ACHN (cell line): ENCODE results near the gene PIGP.
A peak's percentile ranks its signal among the peaks of the same experiment; 100 is the strongest.
"Not testable (repeated sequence)": the region's sequence is repeated elsewhere in the genome, so short reads cannot be mapped to it uniquely, and the experiment has no call there.

Source experiments
- DNase-seq: peaks from one replicate; pipeline ENCODE4 v3.0.0-alpha.2; 2015
- in situ Hi-C: cut with HindIII; loops from 2 replicates; pipeline ENCODE4 v1.10.0; 2017; ENCODE audit warnings: low sequenced_read_pairs, low pct_ligation_motif_present, low pct_unique_long_range_greater_than_20kb

Gene PIGP

DNA sequence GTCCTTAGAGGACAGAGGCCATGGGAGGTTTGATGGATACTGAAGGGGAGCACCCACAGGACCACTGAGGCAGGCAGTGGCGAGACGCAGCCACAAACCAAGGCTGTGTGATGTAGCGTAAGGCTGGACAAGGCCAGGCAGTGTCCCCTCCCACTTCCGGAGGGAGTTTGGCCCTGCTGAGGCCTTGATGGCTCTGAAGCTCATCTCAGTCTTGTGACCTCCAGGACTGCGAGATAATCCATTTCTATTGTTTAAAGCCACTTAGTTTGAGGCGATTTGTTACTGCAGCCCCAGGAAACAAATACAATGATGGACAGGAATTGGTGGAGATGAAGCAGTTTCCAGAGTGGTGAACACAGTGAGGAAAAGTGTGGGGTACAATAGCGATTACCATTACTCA, 15.3 kb downstream of the PIGP start:
- no peak for DNase-seq
- in situ Hi-C loops = no loop called here

DNA sequence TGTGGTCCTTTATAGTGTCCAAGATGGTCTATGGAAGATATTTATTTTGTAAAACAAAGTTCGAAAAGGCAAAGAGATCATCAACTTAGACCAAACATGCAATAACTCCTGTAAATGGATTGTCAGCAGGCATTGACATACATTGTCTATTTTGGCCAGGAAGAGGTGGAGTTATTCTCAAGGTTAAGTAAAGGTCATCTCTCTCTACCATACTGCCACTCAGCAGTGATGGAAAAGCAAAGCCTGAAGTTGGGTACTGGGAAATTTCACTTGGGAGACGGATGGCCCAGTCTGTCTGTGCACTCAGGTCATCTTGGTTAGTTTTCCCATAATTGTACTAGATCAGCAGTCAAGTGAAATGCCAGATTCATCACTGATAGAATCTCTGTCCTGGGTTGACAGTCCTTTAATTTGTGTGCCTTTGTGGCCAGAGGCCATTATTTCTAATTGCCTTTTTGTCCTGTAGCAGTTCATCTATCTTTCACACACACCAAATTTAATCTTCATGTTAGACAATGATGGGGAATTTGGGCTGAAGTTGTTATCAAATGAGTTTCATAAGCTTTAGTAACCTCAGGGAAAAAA, 17.5 kb downstream of the PIGP start:
- no peak for DNase-seq
- in situ Hi-C loops = no loop called here

GRCh38 chr21:37049741-37050140, 23.1 kb downstream of the PIGP start:
- in situ Hi-C loops, DNase-seq: not testable (repeated sequence)

DNA sequence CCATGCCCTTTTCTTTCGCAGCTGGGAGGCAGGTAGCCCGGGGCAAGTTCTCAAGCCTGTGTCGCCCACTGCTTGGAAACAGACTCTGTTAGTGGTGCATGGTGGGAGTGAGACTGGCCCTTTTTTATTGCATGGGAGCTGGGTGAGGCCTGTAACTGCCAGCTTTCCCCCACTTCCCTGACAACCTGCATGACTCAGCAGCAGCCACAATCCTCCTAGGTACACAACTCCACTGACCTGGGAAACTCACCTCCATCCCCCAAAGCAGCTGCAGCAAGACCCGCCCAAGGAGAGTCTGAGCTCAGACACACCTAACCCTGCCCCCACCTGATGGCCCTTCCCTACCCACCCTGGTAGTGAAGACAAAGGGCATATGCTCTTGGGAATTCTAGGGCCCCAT, 25.8 kb downstream of the PIGP start:
- in situ Hi-C loops = no loop called here
- DNase-seq = no peak

DNA sequence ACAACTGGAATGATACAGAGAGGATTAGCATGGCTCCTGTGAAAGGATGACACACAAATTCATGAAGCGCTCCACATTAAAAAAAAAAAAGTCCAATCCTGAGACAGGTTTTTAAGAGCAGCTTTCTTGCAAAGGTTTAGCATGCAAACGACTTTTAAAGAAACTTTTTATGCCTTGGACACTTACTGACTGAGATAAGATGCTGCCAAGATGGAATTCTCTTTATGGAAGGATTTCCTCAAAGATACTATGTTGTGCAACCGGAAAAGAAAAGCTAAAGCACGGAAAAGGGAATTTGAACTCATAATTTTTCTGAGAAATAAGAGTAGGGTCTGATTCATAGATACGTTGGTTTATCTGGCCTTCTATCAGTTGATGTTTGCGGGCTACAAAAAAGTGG, 27.3 kb downstream of the PIGP start:
- no peak for DNase-seq
- in situ Hi-C loops = no loop called here

GRCh38 chr21:37045149-37045548, 27.7 kb downstream of the PIGP start:
- in situ Hi-C loops = no loop called here
- DNase-seq = no peak

GRCh38 chr21:37044643-37045042, 28.2 kb downstream of the PIGP start:
- no peak for DNase-seq
- in situ Hi-C loops = no loop called here

DNA sequence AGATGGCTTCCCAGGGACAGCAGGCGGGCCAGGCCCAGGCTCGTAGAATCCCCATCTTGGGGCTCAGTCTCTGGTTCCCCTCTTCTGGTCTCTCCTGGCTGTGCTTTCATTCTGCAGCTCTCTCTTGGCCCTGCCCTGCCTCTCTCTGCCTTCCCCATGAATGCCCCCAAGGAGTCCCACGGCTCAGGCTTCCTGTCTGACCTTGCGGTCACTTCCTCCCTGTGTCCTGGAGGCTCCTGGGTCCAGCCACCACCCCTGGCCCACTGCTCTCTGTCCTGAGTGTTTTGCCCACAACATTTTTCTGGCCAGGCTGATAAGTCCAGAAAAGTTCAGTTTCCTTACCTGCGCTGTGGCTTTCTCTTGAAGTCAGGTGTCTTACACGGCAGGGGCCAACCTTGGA, 29.1 kb downstream of the PIGP start:
- in situ Hi-C loops = no loop called here
- DNase-seq = no peak

DNA sequence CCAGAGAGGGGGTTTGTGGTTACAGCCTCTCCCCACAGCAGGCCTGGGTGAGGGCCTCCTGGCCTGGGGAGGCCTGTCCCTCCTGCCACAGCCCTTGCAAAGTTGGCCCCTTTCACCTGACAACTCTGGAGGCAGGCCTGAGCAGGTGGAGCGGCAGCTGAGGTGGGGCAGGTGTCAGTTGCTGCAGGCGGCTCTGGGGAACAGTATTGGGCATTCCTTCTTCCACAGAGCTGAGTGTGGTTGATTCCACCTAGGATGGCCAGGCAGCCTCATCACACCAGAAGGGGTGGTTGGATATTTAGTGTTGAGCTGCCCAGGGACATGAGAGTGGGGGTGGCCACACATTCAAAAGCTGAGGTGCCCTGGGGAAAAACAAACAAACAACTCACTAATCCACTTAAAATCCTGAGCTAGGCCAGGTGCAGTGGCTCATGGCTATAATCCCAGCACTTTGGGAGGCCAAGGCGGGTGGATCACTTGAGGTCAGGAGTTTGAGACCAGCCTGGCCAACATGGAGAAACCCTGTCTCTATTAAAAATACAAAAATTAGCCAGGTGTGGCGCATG, 31.1 kb downstream of the PIGP start:
- in situ Hi-C loops = no loop called here
- DNase-seq = no peak

DNA sequence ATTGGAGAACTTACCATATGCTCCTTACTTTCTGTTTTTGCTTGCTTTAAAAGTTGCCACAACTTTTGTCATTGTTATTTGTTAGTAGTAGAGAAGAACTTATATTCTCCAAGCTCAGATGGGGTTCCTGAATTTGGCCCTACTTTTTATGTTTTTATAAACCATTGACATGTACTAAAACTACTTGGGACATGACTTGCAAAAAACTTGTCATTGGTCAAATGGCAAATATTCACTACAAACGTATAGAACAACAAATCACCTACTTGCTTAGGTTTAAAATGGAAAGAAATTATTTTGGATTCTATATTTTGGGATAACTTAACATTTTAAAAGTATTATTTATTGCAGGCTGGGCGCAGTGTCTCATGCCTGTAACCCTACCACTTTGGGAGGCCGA, 32.7 kb downstream of the PIGP start:
- no peak for DNase-seq
- in situ Hi-C loops = no loop called here

- in situ Hi-C loops = no loop called here
- no peak for DNase-seq
Observed at GRCh38 chr21:37039411-37040075, 33.3 kb downstream of the PIGP start.

- DNase-seq = no peak
- in situ Hi-C loops = no loop called here
Observed at GRCh38 chr21:37036177-37036576, 36.7 kb downstream of the PIGP start.

DNA sequence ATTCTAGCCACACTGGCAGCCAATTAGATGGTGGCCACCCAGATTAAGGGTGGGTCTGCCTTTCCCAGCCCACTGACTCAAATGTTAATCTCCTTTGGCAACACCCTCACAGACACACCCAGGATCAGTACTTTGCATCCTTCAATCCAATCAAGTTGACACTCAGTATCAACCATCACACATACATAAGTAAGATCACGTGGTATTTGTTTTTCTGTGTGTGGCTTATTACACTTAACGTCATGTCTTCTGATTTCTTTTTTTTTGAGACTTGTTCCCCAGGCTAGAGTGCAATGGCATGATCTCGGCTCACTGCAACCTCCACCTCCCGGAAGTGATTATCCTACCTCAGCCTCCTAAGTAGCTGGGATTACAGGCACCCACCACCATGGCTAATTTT, 38.5 kb downstream of the PIGP start:
- DNase-seq, in situ Hi-C loops: not testable (repeated sequence)

DNA sequence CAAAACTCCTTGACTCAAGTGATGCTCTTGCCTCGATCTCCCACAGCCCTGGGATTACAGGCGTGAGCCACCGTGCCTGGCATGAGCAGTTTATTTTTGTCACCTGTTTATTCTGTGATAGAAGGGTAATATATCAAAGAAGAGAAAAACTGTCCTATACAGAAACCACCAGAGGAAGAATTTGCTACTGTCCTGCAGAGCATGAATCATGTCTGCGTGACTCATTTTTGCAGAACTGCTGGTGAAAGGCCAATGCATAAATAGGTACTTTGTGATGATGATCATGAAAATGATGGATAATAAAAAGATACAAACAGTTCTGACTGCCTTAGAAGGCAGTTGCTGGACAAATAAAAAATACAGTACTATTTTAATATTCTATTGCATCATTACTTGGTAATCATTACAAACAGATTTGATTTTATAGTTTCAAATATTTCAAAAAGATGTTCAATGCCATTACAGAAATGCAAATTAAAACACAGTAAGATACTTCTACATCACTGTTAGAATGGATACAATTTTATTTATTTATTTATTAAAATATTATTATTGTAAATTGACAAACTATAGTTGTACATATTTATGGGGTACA, 39.9 kb downstream of the PIGP start:
- in situ Hi-C loops = no loop called here

DNA sequence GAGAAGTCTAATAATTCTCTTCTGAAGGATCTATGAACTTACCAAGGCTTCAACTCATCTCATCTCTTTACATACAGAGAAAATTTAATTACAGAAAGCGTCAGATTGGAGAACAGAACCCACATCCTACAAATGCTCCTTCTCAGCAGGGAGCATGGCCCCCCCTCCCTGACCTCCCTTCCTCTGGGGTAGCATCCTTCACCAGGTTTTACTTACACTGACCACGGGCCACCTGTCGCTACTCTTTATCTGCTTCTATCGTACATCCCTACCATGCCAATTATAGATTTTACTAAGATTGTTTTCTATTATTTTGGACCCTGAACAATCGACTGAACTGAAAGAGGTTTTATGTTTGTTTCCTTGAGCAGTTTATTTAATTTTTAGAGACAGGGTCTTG, 40.6 kb downstream of the PIGP start:
- no peak for DNase-seq
- in situ Hi-C loops = no loop called here

More for the DNA sequence above, 39.9 kb downstream of the PIGP start:
- peak; percentile 49 for DNase-seq

DNA sequence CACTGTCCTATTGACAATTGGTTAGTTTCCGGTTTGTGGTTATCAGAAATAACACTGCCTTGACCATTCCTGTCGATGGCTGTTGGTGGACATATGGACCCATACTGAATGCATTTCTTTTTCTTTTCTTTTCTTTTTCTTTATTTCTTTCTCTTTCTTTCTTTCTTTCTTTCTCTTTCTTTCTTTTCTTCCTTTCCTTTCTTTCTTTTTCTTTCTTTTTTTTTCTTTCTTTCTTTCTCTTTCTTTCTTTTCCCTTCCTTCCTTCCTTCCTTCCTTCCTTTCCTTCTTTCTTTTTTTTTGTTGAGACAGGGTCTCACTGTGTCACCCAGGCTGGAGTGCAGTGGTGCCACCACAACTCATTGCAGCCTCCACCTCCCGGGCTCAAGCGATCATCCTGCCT, 42.0 kb downstream of the PIGP start:
- in situ Hi-C loops = no loop called here
- no peak for DNase-seq

DNA sequence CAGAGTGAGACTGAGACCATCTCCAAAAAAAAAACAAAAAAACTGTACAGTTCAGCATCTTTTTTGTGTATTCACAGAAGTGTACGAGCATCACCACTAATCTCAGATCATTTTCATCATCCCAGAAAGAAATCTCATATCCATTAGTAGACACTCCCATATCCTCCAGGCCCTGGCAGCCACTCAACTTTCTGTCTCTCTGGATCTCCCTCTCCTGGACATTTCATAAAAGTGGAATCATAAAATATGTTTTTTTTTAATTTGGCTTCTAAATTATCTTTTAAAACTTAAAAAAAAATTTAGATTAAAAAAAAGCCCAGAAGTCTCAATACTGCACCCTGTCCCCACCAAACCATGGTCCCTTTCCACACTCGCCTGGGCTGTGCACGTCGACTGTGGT, 44.3 kb downstream of the PIGP start:
- DNase-seq = no peak
- in situ Hi-C loops = no loop called here

DNA sequence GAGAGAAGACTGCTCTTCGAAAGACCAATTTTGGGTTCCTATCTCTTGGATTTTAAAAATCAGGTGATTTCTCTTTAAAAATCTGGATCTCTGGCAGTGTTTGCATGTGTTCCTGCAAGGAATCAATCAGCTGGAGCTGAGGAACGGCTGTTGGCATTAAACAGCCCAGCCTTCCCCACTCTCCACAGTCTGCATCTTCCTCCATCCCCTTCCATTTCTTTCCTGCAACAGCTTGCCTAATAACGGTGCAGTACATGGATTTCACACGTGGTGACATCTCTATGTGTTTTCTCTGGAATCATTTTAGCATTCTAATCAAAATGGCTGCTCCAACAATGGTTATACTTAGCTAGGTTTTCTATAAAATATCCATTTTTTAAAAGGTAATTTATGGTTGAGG, 46.4 kb downstream of the PIGP start:
- in situ Hi-C loops = no loop called here
- no peak for DNase-seq

DNA sequence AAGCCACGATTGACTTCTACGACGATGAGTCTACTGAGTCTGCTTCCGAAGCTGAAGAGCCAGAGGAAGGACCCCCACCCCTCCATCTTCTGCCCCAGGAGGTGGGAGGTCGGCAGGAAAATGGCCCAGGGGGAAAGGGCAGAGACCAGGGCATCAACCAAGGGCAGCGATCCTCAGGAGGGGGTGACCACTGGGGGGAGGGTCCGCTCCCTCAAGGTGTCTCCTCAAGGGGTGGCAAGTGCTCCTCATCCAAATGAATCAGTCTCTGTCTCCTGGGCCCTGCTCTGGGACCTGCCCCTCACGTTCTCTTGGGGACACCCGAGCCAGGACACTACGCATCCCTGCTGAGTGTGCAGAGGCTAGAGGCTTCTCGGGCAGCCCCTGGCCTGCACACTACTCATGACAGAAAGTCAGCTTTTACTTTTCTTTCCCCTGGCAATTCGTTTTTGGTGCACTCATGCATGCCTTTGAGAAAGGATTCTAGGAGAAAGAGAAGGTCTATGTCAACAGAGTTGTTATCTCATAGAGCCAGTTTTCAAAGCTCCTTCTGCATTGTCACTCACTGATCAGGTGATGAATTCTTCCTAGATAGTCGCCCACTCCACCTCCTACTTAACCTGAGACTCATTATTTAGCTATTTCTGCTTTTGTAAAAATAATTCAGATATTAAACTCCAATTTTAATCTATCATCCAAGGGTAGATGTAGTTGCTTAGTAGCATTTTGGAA, 54.8 kb downstream of the PIGP start:
- DNase-seq = no peak
- in situ Hi-C loops = no loop called here
